Tibial artery (tissue), 4 donors: ENCODE measurements around the gene DUSP21.
"Not testable (repeated sequence)": the region's sequence is repeated elsewhere in the genome, so short reads cannot be mapped to it uniquely, and the experiment has no call there.

Experiments used
- DNase-seq, 2 donors: peaks; one replicate each; pipeline ENCODE4 v3.0.0-alpha.2; 2019
- H3K27ac ChIP-seq, 2 donors: fragments of 200-600 bp; sonication (generic) in 1 of 2; 1 replicate in 1 of 2; 2 replicates in 1 of 2; pipeline ENCODE4 v1.5.1; 2018 to 2019; ENCODE audit warnings: mild to moderate bottlenecking in 1 of 2
- H3K27me3 ChIP-seq, 2 donors: fragments of 200-600 bp; sonication (generic) in 1 of 2; one replicate each; pipeline versions ENCODE4 v1.5.1 to v1.6.0; 2016 to 2019
- H3K36me3 ChIP-seq, 3 donors: fragments of 200-600 bp; sonication (generic) in 2 of 3; one replicate each; pipeline ENCODE4 v1.5.1; 2016 to 2019; ENCODE audit warnings: mild to moderate bottlenecking in 2 of 3
- H3K4me1 ChIP-seq, 4 donors: fragments of 200-600 bp; sonication (generic) in 2 of 4; 1 replicate in 3 of 4; 2 replicates in 1 of 4; pipeline ENCODE4 v1.5.1; 2016 to 2019
- H3K4me3 ChIP-seq, 2 donors: fragments of 200-600 bp; sonication (generic) in 1 of 2; 1 replicate in 1 of 2; 2 replicates in 1 of 2; pipeline ENCODE4 v1.5.1; 2018 to 2019; ENCODE audit warnings: mild to moderate bottlenecking in 2 of 2
- H3K9me3 ChIP-seq, 3 donors: fragments of 200-600 bp; sonication (generic) in 1 of 3; one replicate each; pipeline ENCODE4 v1.5.1; 2016 to 2019
- CTCF ChIP-seq, 2 experiments: fragments of 200-600 bp in 1 of 2; fragments of 450-650 bp in 1 of 2; IDR thresholded peaks; one replicate each; pipeline ENCODE4 v1.5.1; 2017 to 2019; ENCODE audit warnings: antibody characterized with exemption in 2 of 2, mild to moderate bottlenecking in 1 of 2, moderate library complexity in 1 of 2
- intact Hi-C: fragments of 100-400 bp; cut with DNase I; formaldehyde crosslinking; loops from one replicate; pipeline ENCODE4 v1.15.0; 2023; ENCODE audit warnings: low total_unique reads

DUSP21 gene

GRCh38 chrX:44822601-44823000, 21.2 kb upstream of the DUSP21 start:
- TF ChIP-seq CTCF (IDR thresholded peaks at IDR 0.05) = no peak

GRCh38 chrX:44823193-44823592, 20.6 kb upstream of the DUSP21 start:
- H3K4me1 ChIP-seq, H3K36me3 ChIP-seq, H3K27ac ChIP-seq, intact Hi-C loops, DNase-seq, H3K9me3 ChIP-seq, H3K27me3 ChIP-seq, H3K4me3 ChIP-seq: not testable (repeated sequence)

More at GRCh38 chrX:44822601-44823000, 21.2 kb upstream of the DUSP21 start:
- no peak for DNase-seq
- intact Hi-C loops = no loop called here
- Histone ChIP-seq H3K9me3 (no peaks in the 10 kb centered on the region), H3K27ac (no peak overlapping the region), H3K4me3 (no peak overlapping the region), H3K36me3 (no peaks in the 10 kb centered on the region), H3K4me1 (no peaks in the 10 kb centered on the region), H3K27me3 (no peaks in the 10 kb centered on the region)

GRCh38 chrX:44828008-44828605, 15.7 kb upstream of the DUSP21 start:
- no peak for TF ChIP-seq CTCF (IDR thresholded peaks at IDR 0.05)
- no peaks in the 10 kb centered on the region for H3K36me3 ChIP-seq
- no peak for DNase-seq
- no peaks in the 10 kb centered on the region for H3K27me3 ChIP-seq
- intact Hi-C loops = no loop called here
- H3K27ac ChIP-seq = no peak overlapping the region
- no peak overlapping the region for H3K4me3 ChIP-seq
- no peaks in the 10 kb centered on the region for H3K4me1 ChIP-seq
- H3K9me3 ChIP-seq = no peaks in the 10 kb centered on the region

- Histone ChIP-seq H3K4me1 (no peaks in the 10 kb centered on the region), H3K36me3 (no peaks in the 10 kb centered on the region), H3K27me3 (no peaks in the 10 kb centered on the region), H3K9me3 (no peaks in the 10 kb centered on the region), H3K27ac (no peak overlapping the region), H3K4me3 (no peak overlapping the region)
- no peak for TF ChIP-seq CTCF (IDR thresholded peaks at IDR 0.05)
- intact Hi-C loops = no loop called here
- no peak for DNase-seq
These were observed 14.0 kb upstream of the DUSP21 start for GRCh38 chrX:44829832-44830231.

GRCh38 chrX:44842550-44843317, 1.1 kb upstream of the DUSP21 start:
- intact Hi-C loops = no loop called here

More at GRCh38 chrX:44842550-44843317, 1.1 kb upstream of the DUSP21 start:
- DNase-seq = no peak
- no peaks in the 10 kb centered on the region for H3K9me3 ChIP-seq
- no peak overlapping the region for H3K4me3 ChIP-seq
- no peak for TF ChIP-seq CTCF (IDR thresholded peaks at IDR 0.05)
- H3K36me3 ChIP-seq = no peaks in the 10 kb centered on the region
- H3K27me3 ChIP-seq = no peaks in the 10 kb centered on the region
- no peaks in the 10 kb centered on the region for H3K4me1 ChIP-seq
- no peak overlapping the region for H3K27ac ChIP-seq
